Measurements from ENCODE around the gene ANKRD61. TPM values are rescaled to one million over a fixed set of nuclear protein-coding genes. Genes with fewer than 3 reads are reported as not detected.

ANKRD61 gene
- total RNA-seq, 1 donor from 2014 or later, result not detected

DNA sequence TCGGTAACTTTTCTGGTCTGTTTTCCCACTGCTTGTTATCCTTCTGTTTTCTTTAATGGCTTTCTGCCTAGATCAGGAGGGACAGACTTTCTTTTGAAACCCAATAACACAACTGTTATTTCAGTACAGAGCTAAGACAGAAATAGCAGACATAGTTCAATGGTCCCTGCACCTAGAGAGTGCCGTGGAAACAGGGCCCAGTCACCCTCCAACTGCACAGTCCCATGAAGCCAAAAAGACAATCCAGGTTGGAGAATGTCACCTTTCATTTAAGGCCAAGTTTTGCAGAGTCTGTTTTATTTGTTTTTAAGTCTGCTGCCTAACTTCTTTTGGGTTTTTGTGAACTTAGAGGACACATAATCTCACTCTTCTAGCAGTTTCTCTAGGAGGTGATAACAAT, 19.6 kb upstream of the ANKRD61 start:
- H3K4me3 ChIP-seq, result no peak overlapping the region
- intact Hi-C loops (cut with DNase I), result no loop called here
- ATAC-seq, result no peak

DNA sequence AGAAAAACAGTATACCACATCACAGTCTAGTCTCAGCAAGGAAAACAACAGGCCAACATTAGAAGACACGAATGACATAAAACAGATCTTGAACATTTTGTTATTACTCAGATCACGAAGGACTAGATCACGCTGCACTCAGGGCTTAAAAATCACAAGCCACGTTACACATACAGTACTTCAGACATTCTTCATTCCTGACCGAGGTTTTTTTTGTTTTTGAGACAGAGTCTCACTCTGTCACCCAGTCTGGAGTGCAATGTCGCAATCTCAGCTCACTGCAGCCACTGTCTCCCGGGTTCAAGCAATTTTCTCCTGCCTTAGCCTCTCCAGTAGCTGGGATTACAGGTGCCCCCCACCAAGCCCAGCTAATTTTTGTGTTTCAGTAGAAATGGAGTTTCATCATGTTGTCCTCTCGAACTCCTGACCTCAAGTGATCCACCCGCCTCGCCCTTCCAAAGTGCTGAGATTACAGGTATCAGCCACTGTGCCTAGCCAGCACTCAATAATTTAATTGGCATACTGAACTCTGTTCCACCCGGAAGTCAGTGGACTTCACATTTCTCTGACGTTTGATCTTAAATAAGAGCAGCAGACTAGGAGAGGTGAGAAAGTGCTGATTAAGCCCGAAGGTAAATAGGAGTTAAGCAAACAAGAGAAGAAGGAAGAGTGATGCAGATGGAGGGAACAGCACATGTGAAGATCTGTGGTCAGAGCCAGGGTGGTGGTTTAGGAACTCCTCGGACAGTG, 18.6 kb upstream of the ANKRD61 start:
- DNase-seq (peak; percentile 68), ATAC-seq (peak; percentile 41)
- TF ChIP-seq, protein P1, sequence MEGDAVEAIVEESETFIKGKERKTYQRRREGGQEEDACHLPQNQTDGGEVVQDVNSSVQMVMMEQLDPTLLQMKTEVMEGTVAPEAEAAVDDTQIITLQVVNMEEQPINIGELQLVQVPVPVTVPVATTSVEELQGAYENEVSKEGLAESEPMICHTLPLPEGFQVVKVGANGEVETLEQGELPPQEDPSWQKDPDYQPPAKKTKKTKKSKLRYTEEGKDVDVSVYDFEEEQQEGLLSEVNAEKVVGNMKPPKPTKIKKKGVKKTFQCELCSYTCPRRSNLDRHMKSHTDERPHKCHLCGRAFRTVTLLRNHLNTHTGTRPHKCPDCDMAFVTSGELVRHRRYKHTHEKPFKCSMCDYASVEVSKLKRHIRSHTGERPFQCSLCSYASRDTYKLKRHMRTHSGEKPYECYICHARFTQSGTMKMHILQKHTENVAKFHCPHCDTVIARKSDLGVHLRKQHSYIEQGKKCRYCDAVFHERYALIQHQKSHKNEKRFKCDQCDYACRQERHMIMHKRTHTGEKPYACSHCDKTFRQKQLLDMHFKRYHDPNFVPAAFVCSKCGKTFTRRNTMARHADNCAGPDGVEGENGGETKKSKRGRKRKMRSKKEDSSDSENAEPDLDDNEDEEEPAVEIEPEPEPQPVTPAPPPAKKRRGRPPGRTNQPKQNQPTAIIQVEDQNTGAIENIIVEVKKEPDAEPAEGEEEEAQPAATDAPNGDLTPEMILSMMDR (IDR thresholded peaks at IDR 0.05), result no peak
- Histone ChIP-seq H3K27me3 (no peaks in the 10 kb centered on the region), H3K9me3 (no peaks in the 10 kb centered on the region), H3K4me1 (peaks cover 31% of the 10 kb centered on the region), H3K36me3 (peaks cover 13% of the 10 kb centered on the region), H3K27ac (peak overlapping the region; percentile 42), H3K4me3 (no peak overlapping the region)
- intact Hi-C loops (cut with DNase I), result no loop called here

More for the DNA sequence above, 19.6 kb upstream of the ANKRD61 start:
- peaks cover 33% of the 10 kb centered on the region for H3K4me1 ChIP-seq
- DNase-seq, result no peak
- H3K27me3 ChIP-seq, result no peaks in the 10 kb centered on the region
- TF ChIP-seq, protein P1 (IDR thresholded peaks at IDR 0.05), result no peak
- H3K9me3 ChIP-seq, result no peaks in the 10 kb centered on the region
- H3K27ac ChIP-seq, result peak overlapping the region; percentile 42
- H3K36me3 ChIP-seq, result peaks cover 5% of the 10 kb centered on the region

DNA sequence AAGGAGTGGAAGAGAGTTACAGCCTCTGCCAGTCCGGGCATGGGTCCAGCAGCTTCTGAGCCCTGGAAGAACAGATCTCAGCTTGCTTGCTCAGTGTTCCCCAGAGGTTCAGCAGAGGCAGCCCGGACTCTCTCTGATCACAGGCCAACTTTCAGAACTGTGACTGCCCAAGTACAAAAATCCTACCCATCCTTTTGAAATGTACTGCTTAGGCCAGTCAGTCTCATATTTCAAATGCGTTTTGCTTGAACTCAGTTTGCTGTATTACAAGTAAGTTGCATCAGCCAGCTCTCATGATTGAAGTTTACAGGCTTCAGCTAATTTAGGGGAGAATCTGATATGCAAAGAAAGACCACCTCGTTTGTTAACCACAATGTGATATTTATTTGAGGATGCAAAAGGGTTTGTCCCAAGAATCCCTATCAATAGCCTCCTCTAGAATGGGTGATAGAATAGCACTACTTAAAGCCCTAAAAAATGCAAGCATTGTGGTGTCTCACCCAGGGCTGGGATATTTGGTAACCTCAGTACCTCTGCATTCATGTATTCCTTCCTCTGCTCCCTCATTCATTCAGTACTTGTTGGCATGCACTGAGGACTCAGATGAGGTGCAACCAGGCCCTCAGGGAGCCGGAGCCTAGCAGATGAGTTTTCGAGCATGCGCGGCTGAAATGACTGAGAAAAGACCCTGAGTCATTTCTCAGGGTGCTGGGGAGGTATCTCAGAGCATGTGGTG, 15.1 kb upstream of the ANKRD61 start:
- TF ChIP-seq, protein P1 (IDR thresholded peaks at IDR 0.05), result no peak
- H3K36me3 ChIP-seq, result peaks cover 46% of the 10 kb centered on the region
- ATAC-seq, result peak; percentile 64
- H3K9me3 ChIP-seq, result no peaks in the 10 kb centered on the region
- no peak overlapping the region for H3K4me3 ChIP-seq
- no peaks in the 10 kb centered on the region for H3K27me3 ChIP-seq
- peaks cover 12% of the 10 kb centered on the region for H3K4me1 ChIP-seq
- intact Hi-C loops (cut with DNase I), result no loop called here
- H3K27ac ChIP-seq, result no peak overlapping the region
- DNase-seq, result peak; percentile 78

DNA sequence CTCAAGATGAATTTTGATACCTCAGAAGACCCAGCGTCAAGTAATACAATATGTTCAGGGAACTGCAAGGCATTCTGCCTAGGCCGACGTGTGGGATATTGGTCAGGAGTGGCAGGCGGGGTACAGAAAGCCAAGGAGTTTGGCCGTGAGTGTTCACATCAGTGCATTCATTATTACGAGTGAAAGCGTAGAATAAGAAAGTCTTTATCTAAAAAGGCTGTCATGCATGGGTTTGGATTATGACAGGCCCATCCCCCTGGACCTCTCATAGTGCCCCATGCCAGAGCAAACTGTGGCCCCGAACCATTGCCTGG, 14.6 kb upstream of the ANKRD61 start:
- DNase-seq (no peak), ATAC-seq (no peak)
- Histone ChIP-seq H3K27ac (no peak overlapping the region), H3K27me3 (no peaks in the 10 kb centered on the region), H3K4me1 (peaks cover 10% of the 10 kb centered on the region), H3K4me3 (no peak overlapping the region), H3K9me3 (no peaks in the 10 kb centered on the region), H3K36me3 (peaks cover 51% of the 10 kb centered on the region)
- TF ChIP-seq, protein P1 (IDR thresholded peaks at IDR 0.05), result no peak
- intact Hi-C loops (cut with DNase I), result no loop called here

DNA sequence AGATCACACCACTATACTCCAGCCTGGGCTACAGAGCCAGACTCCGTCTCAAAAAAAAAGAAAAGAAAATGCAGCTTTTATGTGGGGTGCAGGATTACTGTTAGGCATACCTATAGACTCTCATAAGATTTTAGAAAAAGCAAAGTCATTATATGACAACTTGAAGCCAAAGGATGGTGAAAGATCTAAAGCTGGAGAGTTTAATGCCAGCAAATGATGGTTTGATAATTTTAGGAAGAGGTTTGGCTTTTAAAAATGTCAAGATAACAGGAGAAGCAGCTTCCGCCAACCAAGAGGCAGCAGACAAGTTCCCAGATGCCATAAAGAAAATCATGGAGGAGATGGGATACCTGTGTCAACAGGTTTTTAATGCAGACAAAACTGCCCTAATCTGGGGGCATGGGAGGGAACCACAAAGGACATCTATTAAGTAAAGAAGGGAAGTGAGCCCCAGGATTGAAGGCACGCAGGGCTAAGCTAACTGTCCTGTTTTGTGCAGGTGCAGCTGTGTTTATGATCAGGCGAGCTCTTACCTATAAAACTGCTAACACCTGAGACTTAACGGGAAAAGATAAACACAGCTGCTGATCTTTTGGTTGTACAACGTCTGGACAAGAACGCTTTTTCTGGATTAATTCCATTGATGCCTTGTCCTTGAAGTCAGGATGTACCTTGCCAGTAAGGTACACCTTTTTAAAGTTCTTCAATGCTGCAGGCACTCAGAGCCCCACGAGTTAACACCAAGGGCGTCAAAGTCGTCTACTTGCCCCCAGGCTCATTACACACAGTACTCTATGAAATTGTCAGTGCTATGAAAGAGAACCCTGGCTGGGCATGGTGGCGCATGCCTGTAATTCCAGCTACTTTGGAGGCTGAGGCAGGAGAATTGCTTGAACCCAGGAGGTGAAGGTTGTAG, 10.5 kb upstream of the ANKRD61 start:
- peak; percentile 28 for DNase-seq
- Histone ChIP-seq H3K27ac (no peak overlapping the region), H3K9me3 (no peaks in the 10 kb centered on the region), H3K27me3 (no peaks in the 10 kb centered on the region), H3K4me1 (no peaks in the 10 kb centered on the region), H3K4me3 (no peak overlapping the region), H3K36me3 (peaks cover 92% of the 10 kb centered on the region)
- TF ChIP-seq, protein P1 (IDR thresholded peaks at IDR 0.05), result no peak
- intact Hi-C loops (cut with DNase I), result no loop called here
- ATAC-seq, result no peak
